Calu3 (cell line): ENCODE results near the gene ALDH1A2. TPM values are rescaled to one million over a fixed set of nuclear protein-coding genes. Genes with fewer than 3 reads are reported as not detected.

Experiments
- BruUV-seq: library from RNA; stranded (reverse); fragments of 400-500 nt; replicated peaks from 2 replicates; lab custom pipeline; 2021; lab: Mats Ljungman, UMichigan
- CTCF ChIA-PET: fragments of 300-600 bp; sonication (Branson Sonifier 250); formaldehyde crosslinking; loops from one replicate; lab custom pipeline; 2022; ENCODE audit warnings: antibody characterized with exemption; lab: Charles Lee
- DNase-seq: peaks from one replicate; pipeline ENCODE4 v3.0.0; 2022
- H3K27ac Mint-ChIP-seq: one replicate; pipeline ENCODE4 v1.8.0; 2022; ENCODE audit warnings: mixed read lengths; ENCODE audit not compliant: unreplicated experiment
- H3K27me3 Mint-ChIP-seq: one replicate; pipeline ENCODE4 v1.8.0; 2022; ENCODE audit warnings: mixed read lengths; ENCODE audit not compliant: unreplicated experiment
- H3K36me3 Mint-ChIP-seq: one replicate; pipeline ENCODE4 v1.8.0; 2022; ENCODE audit warnings: mild to moderate bottlenecking, moderate library complexity, mixed read lengths; ENCODE audit not compliant: insufficient read depth, unreplicated experiment
- H3K4me1 Mint-ChIP-seq: one replicate; pipeline ENCODE4 v1.8.0; 2022; ENCODE audit warnings: mild to moderate bottlenecking, low read depth, mixed read lengths; ENCODE audit not compliant: unreplicated experiment
- H3K4me3 Mint-ChIP-seq: one replicate; pipeline ENCODE4 v1.8.0; 2022; ENCODE audit warnings: mild to moderate bottlenecking, low read depth, moderate library complexity, mixed read lengths; ENCODE audit not compliant: unreplicated experiment
- H3K9me3 Mint-ChIP-seq: one replicate; pipeline ENCODE4 v1.8.0; 2022; ENCODE audit warnings: low read depth, mixed read lengths; ENCODE audit not compliant: unreplicated experiment
- CTCF ChIP-seq: fragments of 200-600 bp; IDR thresholded peaks from one replicate; pipeline ENCODE4 v1.8.0; 2022; ENCODE audit warnings: antibody characterized with exemption; ENCODE audit not compliant: unreplicated experiment
- intact Hi-C: fragments of 100-400 bp; cut with micrococcal nuclease; formaldehyde crosslinking; loops from one replicate; pipeline ENCODE4 v1.10.0; 2022; ENCODE audit not compliant: unreplicated experiment
- total RNA-seq: library from RNA; stranded (reverse); gene quantifications from 2 replicates; pipeline ENCODE4 v1.2.3, GENCODE V29; 2022

ALDH1A2 gene
- total RNA-seq, 1 experiment from 2014 or later = 219 TPM

- no peak for DNase-seq
- no peak for TF ChIP-seq CTCF
- intact Hi-C loops = no loop called here
- H3K27me3 Mint-ChIP-seq = no peaks in the 10 kb centered on the region
- no peaks in the 10 kb centered on the region for H3K4me1 Mint-ChIP-seq
- no TSS peak for BruUV-seq
- no peak overlapping the region for H3K27ac Mint-ChIP-seq
- H3K36me3 Mint-ChIP-seq = peaks cover 2% of the 10 kb centered on the region
- no peak overlapping the region for H3K4me3 Mint-ChIP-seq
- H3K9me3 Mint-ChIP-seq = peaks cover 2% of the 10 kb centered on the region
- CTCF ChIA-PET = no interaction called here
Measured at GRCh38 chr15:57973534-57973933, 92.0 kb downstream of the ALDH1A2 start.

- no peak for TF ChIP-seq CTCF
- Mint-ChIP-seq H3K4me3 (no peak overlapping the region), H3K36me3 (peaks cover 4% of the 10 kb centered on the region), H3K9me3 (no peaks in the 10 kb centered on the region), H3K4me1 (no peaks in the 10 kb centered on the region), H3K27ac (no peak overlapping the region), H3K27me3 (no peaks in the 10 kb centered on the region)
- CTCF ChIA-PET = no interaction called here
- DNase-seq = no peak
- intact Hi-C loops = no loop called here
- no TSS peak for BruUV-seq
Measured at GRCh38 chr15:57972864-57973263, 92.6 kb downstream of the ALDH1A2 start.

- CTCF ChIA-PET = interaction anchor here (0.7 to 1.4 kb wide), 4 partner anchors 91 to 115 kb away, joined by 3 to 5 read pairs (median 4); partner anchors contain the start of gene ALDH1A2
- Mint-ChIP-seq H3K27me3 (no peaks in the 10 kb centered on the region), H3K4me1 (no peaks in the 10 kb centered on the region), H3K27ac (no peak overlapping the region), H3K9me3 (no peaks in the 10 kb centered on the region), H3K4me3 (no peak overlapping the region), H3K36me3 (peaks cover 4% of the 10 kb centered on the region)
- intact Hi-C loops = loop anchor here (5.0 kb wide), 1 partner anchor 97 kb away; the partner anchor contains the start of gene ALDH1A2
- no TSS peak for BruUV-seq
- TF ChIP-seq CTCF = no peak
- DNase-seq = no peak
Measured at GRCh38 chr15:57969996-57970395, 95.5 kb downstream of the ALDH1A2 start.

GRCh38 chr15:57969355-57969754 is 96.2 kb downstream of the ALDH1A2 start:
- Mint-ChIP-seq H3K9me3 (no peaks in the 10 kb centered on the region), H3K36me3 (peaks cover 4% of the 10 kb centered on the region), H3K4me1 (no peaks in the 10 kb centered on the region), H3K27me3 (no peaks in the 10 kb centered on the region), H3K27ac (no peak overlapping the region), H3K4me3 (no peak overlapping the region)
- intact Hi-C loops = loop anchor here (5.0 kb wide), 1 partner anchor 98 kb away; the partner anchor contains the start of gene ALDH1A2
- CTCF ChIA-PET = interaction anchor here (0.7 to 1.4 kb wide), 4 partner anchors 91 to 116 kb away, joined by 3 to 5 read pairs (median 4); partner anchors contain the start of gene ALDH1A2
- DNase-seq = peak; percentile 20
- BruUV-seq = no TSS peak
- TF ChIP-seq CTCF = no peak
